NCI-H524 (cell line): ENCODE measurements around the gene FOSL1.

Source experiments
- DNase-seq, 2 experiments: peaks; one replicate each; lab custom pipeline; 2025; lab: John Stamatoyannopoulos, UW

The FOSL1 gene

GRCh38 chr11:65863889-65864705, 36.1 kb downstream of the FOSL1 start:
- DNase-seq = no peak

GRCh38 chr11:65862941-65863888, 37.0 kb downstream of the FOSL1 start:
- no peak for DNase-seq

- DNase-seq = no peak
Measured at GRCh38 chr11:65862191-65862735, 37.9 kb downstream of the FOSL1 start.

GRCh38 chr11:65861533-65862183, 38.5 kb downstream of the FOSL1 start:
- no peak for DNase-seq

- DNase-seq = no peak
Measured at GRCh38 chr11:65861165-65861505, 39.1 kb downstream of the FOSL1 start.

GRCh38 chr11:65860278-65861164, 39.7 kb downstream of the FOSL1 start, which contains the start of gene MUS81:
TSS of gene MUS81 (plus strand) at chr11:65860433. CDS start at chr11:65860754, 321 bp downstream.
- peak; percentile 94 to 95 for DNase-seq

GRCh38 chr11:65859812-65860277, 40.3 kb downstream of the FOSL1 start:
- no peak for DNase-seq

GRCh38 chr11:65859095-65859811, 40.9 kb downstream of the FOSL1 start:
- DNase-seq = peak; percentile 98

- DNase-seq = no peak
Measured at GRCh38 chr11:65858681-65859087, 41.5 kb downstream of the FOSL1 start.

- DNase-seq = peak; percentile 82 to 96
Measured at GRCh38 chr11:65857853-65858680, 42.1 kb downstream of the FOSL1 start, which contains the start of gene CFL1. TSS of gene CFL1 (minus strand) at chr11:65858180. CDS start at chr11:65858099, 81 bp downstream.

- no peak for DNase-seq
Measured at GRCh38 chr11:65857500-65857852, 42.7 kb downstream of the FOSL1 start.

GRCh38 chr11:65856689-65857499, 43.3 kb downstream of the FOSL1 start:
- peak; percentile 52 for DNase-seq

GRCh38 chr11:65855927-65856363, 44.2 kb downstream of the FOSL1 start:
- no peak for DNase-seq

- no peak for DNase-seq
Measured at GRCh38 chr11:65854852-65855837, 45.0 kb downstream of the FOSL1 start.

- DNase-seq = no peak
Measured at GRCh38 chr11:65854161-65854592, 46.0 kb downstream of the FOSL1 start.

- DNase-seq = no peak
Measured at GRCh38 chr11:65853246-65853979, 46.8 kb downstream of the FOSL1 start.
